Coronary artery (tissue), 2 donors: ENCODE data around the gene CSAD.
A peak's percentile ranks its signal among the peaks of the same experiment; 100 is the strongest.

Experiments used
- DNase-seq: peaks from one replicate; pipeline ENCODE4 v3.0.0-alpha.2; 2017; ENCODE audit warnings: low spot score
- H3K27ac ChIP-seq, 2 donors: fragments of 200-600 bp; sonication (generic); one replicate each; pipeline ENCODE4 v1.5.1; 2016 to 2019
- H3K4me3 ChIP-seq: fragments of 200-600 bp; sonication (generic); 2 replicates; pipeline ENCODE4 v1.5.1; 2016; ENCODE audit warnings: mild to moderate bottlenecking, moderate library complexity
- CTCF ChIP-seq: fragments of 200-600 bp; sonication (generic); IDR thresholded peaks from one replicate; pipeline ENCODE4 v1.5.1; 2019; ENCODE audit warnings: antibody characterized with exemption

Gene CSAD

GRCh38 chr12:53225635-53226424, 45.1 kb upstream of the CSAD start:
- no peak for DNase-seq
- Histone ChIP-seq H3K27ac (peak overlapping the region in 1 of 2 donors; percentile 93), H3K4me3 (no peak overlapping the region)
- no peak for TF ChIP-seq CTCF

- DNase-seq: peak; percentile 65
- peak overlapping the region; percentile 10 for H3K4me3 ChIP-seq
- H3K27ac ChIP-seq: peak overlapping the region; percentile 93 to 97
- no peak for TF ChIP-seq CTCF
These were observed 44.3 kb upstream of the CSAD start for GRCh38 chr12:53224897-53225634.

GRCh38 chr12:53224061-53224896, 43.6 kb upstream of the CSAD start:
- peak overlapping the region; percentile 93 to 97 for H3K27ac ChIP-seq
- no peak for TF ChIP-seq CTCF

GRCh38 chr12:53223389-53224060, 42.8 kb upstream of the CSAD start:
- no peak overlapping the region for H3K4me3 ChIP-seq
- peak overlapping the region; percentile 93 to 97 for H3K27ac ChIP-seq
- TF ChIP-seq CTCF: no peak
- DNase-seq: no peak

More at GRCh38 chr12:53224061-53224896, 43.6 kb upstream of the CSAD start:
- H3K4me3 ChIP-seq: no peak overlapping the region
- DNase-seq: peak; percentile 68

- no peak for TF ChIP-seq CTCF
- peak; percentile 67 for DNase-seq
- Histone ChIP-seq H3K4me3 (peak overlapping the region; percentile 90), H3K27ac (peak overlapping the region; percentile 93 to 97)
These were observed 42.1 kb upstream of the CSAD start for GRCh38 chr12:53222806-53223261.

GRCh38 chr12:53222170-53222721, 41.5 kb upstream of the CSAD start:
- no peak for TF ChIP-seq CTCF
- Histone ChIP-seq H3K27ac (peak overlapping the region; percentile 93 to 97), H3K4me3 (peak overlapping the region; percentile 90)
- no peak for DNase-seq
